ENCODE measurements around the gene HBP1. TPM values are rescaled to one million over a fixed set of nuclear protein-coding genes. Genes with fewer than 3 reads are reported as not detected.
"Not testable (repeated sequence)": the region's sequence is repeated elsewhere in the genome, so short reads cannot be mapped to it uniquely, and the experiment has no call there.

The HBP1 gene
- 10 to 100 TPM; 24.3 to 33.7 TPM for total RNA-seq

- Mint-ChIP-seq H3K4me3 (peak within 1 kb of the TSS; percentile 93), H3K9me3 (no peaks in the 10 kb centered on the region), H3K4me1 (ENCODE audit: low read depth in 2 of 2) (peaks cover 34 to 39% of the 10 kb centered on the region in 2 donors), H3K27ac (peak within 1 kb of the TSS; percentile 98 to 100), H3K27me3 (peaks cover 9 to 10% of the 10 kb centered on the region in 2 donors), H3K36me3 (no peaks in the 10 kb centered on the region)
- peak; percentile 92 to 93 for ATAC-seq
- peak; percentile 99 for DNase-seq (ENCODE audit: low spot score)
These were observed at the start of gene HBP1 for GRCh38 chr7:107168233-107169119. TSS of gene HBP1 (plus strand) at chr7:107169003. CDS start at chr7:107179894, 10,891 bp downstream.

- no peaks in the 10 kb centered on the region for H3K36me3 Mint-ChIP-seq
- DNase-seq (ENCODE audit: low spot score), result no peak
- no peak overlapping the region for H3K4me3 Mint-ChIP-seq
- no peak for ATAC-seq
- peaks cover 3% of the 10 kb centered on the region in 2 donors for H3K4me1 Mint-ChIP-seq (ENCODE audit: low read depth in 2 of 2)
- H3K27me3 Mint-ChIP-seq, result peaks cover 0 to 5% of the 10 kb centered on the region in 2 donors
- H3K9me3 Mint-ChIP-seq, result no peaks in the 10 kb centered on the region
- no peak overlapping the region for H3K27ac Mint-ChIP-seq
These were observed 49.3 kb upstream of the HBP1 start for GRCh38 chr7:107119376-107120105.

GRCh38 chr7:107122486-107122911 lies 46.3 kb upstream of the HBP1 start:
- Mint-ChIP-seq H3K27me3 (peaks cover 0 to 5% of the 10 kb centered on the region in 2 donors), H3K27ac (no peak overlapping the region), H3K4me3 (no peak overlapping the region), H3K9me3 (no peaks in the 10 kb centered on the region), H3K36me3 (no peaks in the 10 kb centered on the region), H3K4me1 (ENCODE audit: low read depth in 2 of 2) (peaks cover 15 to 20% of the 10 kb centered on the region in 2 donors)
- no peak for ATAC-seq
- DNase-seq (ENCODE audit: low spot score), result no peak

DNA sequence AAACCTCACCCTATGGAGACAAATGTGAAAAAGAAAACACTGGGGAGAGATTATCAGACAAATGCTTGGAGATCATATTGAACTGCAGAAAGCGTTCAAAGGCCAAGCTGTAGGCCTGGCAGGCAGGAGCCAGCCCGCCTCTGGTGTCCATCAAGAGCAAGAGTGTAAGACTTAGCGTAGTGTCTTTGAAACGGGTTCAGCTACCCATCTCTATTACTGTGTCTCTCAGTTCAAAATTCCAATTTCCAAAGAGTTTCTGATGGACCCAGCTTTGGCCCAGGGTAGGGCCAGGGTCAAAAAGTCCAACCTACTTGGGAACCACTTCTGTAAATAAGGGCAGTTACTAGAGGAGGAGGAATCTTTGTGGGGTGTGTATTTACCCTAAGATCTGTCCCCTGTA lies 45.4 kb upstream of the HBP1 start:
- Mint-ChIP-seq H3K9me3 (no peaks in the 10 kb centered on the region), H3K4me1 (ENCODE audit: low read depth in 2 of 2) (peaks cover 15 to 20% of the 10 kb centered on the region in 2 donors), H3K4me3 (no peak overlapping the region), H3K27ac (no peak overlapping the region), H3K27me3 (peaks cover 0 to 4% of the 10 kb centered on the region in 2 donors), H3K36me3 (no peaks in the 10 kb centered on the region)
- ATAC-seq, result no peak
- no peak for DNase-seq (ENCODE audit: low spot score)

DNA sequence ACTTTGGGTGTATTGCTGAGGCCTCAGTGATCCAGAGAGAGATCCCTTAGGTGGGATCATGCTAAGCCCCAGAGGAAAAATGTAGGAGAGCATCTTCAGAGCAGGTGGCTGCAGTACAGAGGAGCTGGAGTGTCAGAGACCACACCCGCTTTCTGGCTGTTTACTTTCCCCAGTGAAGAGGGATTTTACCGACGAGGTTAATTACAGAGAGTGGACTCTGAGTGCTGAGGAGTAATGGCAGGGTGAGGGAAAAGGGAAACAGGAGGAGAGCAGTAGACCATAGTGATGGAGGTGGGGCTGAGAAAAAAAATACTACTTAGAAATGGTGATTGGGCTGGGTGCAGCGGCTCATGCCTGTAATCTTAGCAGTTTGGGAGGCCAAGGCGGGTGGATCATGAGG lies 43.3 kb upstream of the HBP1 start:
- H3K4me3 Mint-ChIP-seq, result peak overlapping the region; percentile 89
- no peaks in the 10 kb centered on the region for H3K27me3 Mint-ChIP-seq
- ATAC-seq (no peak), DNase-seq (ENCODE audit: low spot score) (no peak)
- peaks cover 13 to 16% of the 10 kb centered on the region in 2 donors for H3K4me1 Mint-ChIP-seq (ENCODE audit: low read depth in 2 of 2)
- no peaks in the 10 kb centered on the region for H3K36me3 Mint-ChIP-seq
- peak overlapping the region; percentile 57 to 62 for H3K27ac Mint-ChIP-seq
- H3K9me3 Mint-ChIP-seq, result no peaks in the 10 kb centered on the region

- H3K27me3 Mint-ChIP-seq, result no peaks in the 10 kb centered on the region
- no peaks in the 10 kb centered on the region for H3K9me3 Mint-ChIP-seq
These were observed 40.6 kb upstream of the HBP1 start for GRCh38 chr7:107128217-107128616.

DNA sequence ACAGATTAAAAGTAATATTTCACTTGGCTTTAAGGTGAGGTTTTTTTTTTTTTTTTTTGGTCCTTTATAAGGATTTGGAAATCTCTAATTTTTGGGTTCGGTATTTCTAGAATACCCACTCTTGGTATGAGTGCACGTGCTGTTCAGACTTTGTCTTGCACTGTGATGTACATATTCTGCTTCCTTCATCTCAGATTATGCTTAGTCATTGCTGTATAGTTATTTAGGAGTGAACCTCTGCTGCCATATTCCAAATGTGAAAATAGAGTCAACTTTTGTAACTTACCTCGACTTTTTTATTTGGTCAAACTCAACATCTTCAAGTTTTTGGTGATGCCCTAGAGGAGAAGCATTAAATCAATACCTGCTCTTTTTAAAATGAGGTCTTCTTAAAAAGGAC lies 40.1 kb upstream of the HBP1 start:
- Mint-ChIP-seq H3K9me3 (no peaks in the 10 kb centered on the region), H3K4me1 (ENCODE audit: low read depth in 2 of 2) (peaks cover 13 to 16% of the 10 kb centered on the region in 2 donors), H3K27me3 (no peaks in the 10 kb centered on the region), H3K27ac (no peak overlapping the region), H3K36me3 (no peaks in the 10 kb centered on the region), H3K4me3 (no peak overlapping the region)
- DNase-seq (ENCODE audit: low spot score) (no peak), ATAC-seq (no peak)

More at GRCh38 chr7:107128217-107128616, 40.6 kb upstream of the HBP1 start:
- Mint-ChIP-seq H3K4me1 (ENCODE audit: low read depth in 2 of 2) (peaks cover 13 to 16% of the 10 kb centered on the region in 2 donors), H3K27ac (peak overlapping the region in 1 of 2 donors; percentile 30), H3K36me3 (no peaks in the 10 kb centered on the region), H3K4me3 (no peak overlapping the region)
- DNase-seq (ENCODE audit: low spot score) (no peak), ATAC-seq (no peak)

- DNase-seq (ENCODE audit: low spot score) (no peak), ATAC-seq (no peak)
- Mint-ChIP-seq H3K36me3 (no peaks in the 10 kb centered on the region), H3K27me3 (peaks cover 4 to 6% of the 10 kb centered on the region in 2 donors), H3K27ac (no peak overlapping the region), H3K4me3 (no peak overlapping the region), H3K9me3 (no peaks in the 10 kb centered on the region), H3K4me1 (ENCODE audit: low read depth in 2 of 2) (peaks cover 6 to 10% of the 10 kb centered on the region in 2 donors)
These were observed 38.1 kb upstream of the HBP1 start for GRCh38 chr7:107130487-107131220.

- peaks cover 5 to 6% of the 10 kb centered on the region in 2 donors for H3K27me3 Mint-ChIP-seq
- H3K27ac Mint-ChIP-seq, result no peak overlapping the region
- no peaks in the 10 kb centered on the region for H3K9me3 Mint-ChIP-seq
- no peak for ATAC-seq
- no peak for DNase-seq (ENCODE audit: low spot score)
- H3K4me1 Mint-ChIP-seq (ENCODE audit: low read depth in 2 of 2), result no peaks in the 10 kb centered on the region
- H3K4me3 Mint-ChIP-seq, result no peak overlapping the region
- H3K36me3 Mint-ChIP-seq, result no peaks in the 10 kb centered on the region
These were observed 35.4 kb upstream of the HBP1 start for GRCh38 chr7:107133396-107133795.

GRCh38 chr7:107138696-107139420 lies 29.9 kb upstream of the HBP1 start:
- DNase-seq (ENCODE audit: low spot score) (no peak), ATAC-seq (no peak)
- no peak overlapping the region for H3K27ac Mint-ChIP-seq
- no peak overlapping the region for H3K4me3 Mint-ChIP-seq
- peaks cover 5 to 6% of the 10 kb centered on the region in 2 donors for H3K27me3 Mint-ChIP-seq
- no peaks in the 10 kb centered on the region for H3K9me3 Mint-ChIP-seq
- H3K36me3 Mint-ChIP-seq, result no peaks in the 10 kb centered on the region
- H3K4me1 Mint-ChIP-seq (ENCODE audit: low read depth in 2 of 2), result no peaks in the 10 kb centered on the region

DNA sequence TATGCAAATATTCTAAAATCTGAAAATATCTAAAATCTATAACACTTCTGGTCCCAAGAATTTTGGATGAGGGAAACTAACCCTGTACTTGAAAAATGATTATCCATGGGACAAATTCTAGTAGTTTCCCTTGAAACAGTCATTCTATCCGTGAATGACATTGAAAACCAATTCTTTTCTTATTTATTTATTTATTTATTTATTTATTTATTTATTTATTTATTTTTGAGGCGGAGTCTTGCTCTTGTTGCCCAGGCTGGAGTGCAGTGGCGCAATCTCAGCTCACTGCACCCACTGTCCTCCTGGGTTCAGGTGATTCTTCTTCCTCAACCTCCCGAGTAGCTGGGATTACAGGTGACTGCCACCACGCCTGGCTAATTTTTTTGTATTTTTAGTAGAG lies 24.9 kb upstream of the HBP1 start:
- H3K27me3 Mint-ChIP-seq; DNase-seq (ENCODE audit: low spot score); H3K9me3 Mint-ChIP-seq; H3K4me3 Mint-ChIP-seq; ATAC-seq; H3K4me1 Mint-ChIP-seq (ENCODE audit: low read depth in 2 of 2); H3K27ac Mint-ChIP-seq; H3K36me3 Mint-ChIP-seq: not testable (repeated sequence)

DNA sequence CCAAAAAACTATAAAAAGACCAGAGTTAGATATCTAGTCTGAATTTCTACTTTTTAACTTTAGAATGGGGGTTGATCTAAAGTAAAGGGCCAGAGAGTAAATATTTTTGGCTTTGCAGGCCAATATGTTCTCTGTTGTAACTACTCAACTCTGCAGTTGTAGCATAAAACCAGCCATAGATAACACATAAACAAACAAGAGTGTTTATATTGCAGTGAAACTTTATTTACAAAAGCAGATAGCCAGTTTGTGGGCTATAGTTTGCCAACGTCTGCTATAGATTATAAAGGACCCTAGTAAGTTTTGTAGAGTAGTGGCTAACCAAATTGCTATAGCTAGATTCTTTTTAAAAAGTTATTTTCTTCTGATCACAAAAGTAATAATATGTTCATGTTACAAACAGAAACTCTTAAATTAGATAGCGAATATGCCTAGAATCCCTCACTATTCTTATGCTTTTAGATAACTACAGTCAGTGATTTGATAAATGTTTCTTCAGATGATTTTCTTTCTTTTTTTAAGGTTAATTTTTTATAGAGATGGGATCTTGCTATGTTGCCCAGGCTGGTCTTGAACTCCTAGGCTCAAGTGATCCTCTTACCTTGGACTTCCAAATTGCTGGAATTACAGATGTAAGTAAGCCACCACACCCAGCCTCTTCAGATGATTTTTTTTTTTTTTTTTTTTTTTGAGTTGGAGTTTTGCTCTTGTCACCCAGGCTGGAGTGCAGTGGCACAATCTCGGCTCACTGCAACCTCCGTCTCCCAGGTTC lies 23.6 kb upstream of the HBP1 start:
- Mint-ChIP-seq H3K4me1 (ENCODE audit: low read depth in 2 of 2) (no peaks in the 10 kb centered on the region), H3K9me3 (no peaks in the 10 kb centered on the region)
- no peak for ATAC-seq

More for the DNA sequence above, 23.6 kb upstream of the HBP1 start:
- DNase-seq (ENCODE audit: low spot score), result no peak
- Mint-ChIP-seq H3K27ac (no peak overlapping the region), H3K4me3 (no peak overlapping the region), H3K27me3 (no peaks in the 10 kb centered on the region), H3K36me3 (no peaks in the 10 kb centered on the region)

All from natural killer cell treated with Interleukin-12 subunit alpha and Interleukin-12 subunit beta and Interleukin-15 and Interleukin-18, amount 100 ng/mL, for 72 hours (primary cell).